Measurements from ENCODE around the gene ARSG.

The ARSG gene

DNA sequence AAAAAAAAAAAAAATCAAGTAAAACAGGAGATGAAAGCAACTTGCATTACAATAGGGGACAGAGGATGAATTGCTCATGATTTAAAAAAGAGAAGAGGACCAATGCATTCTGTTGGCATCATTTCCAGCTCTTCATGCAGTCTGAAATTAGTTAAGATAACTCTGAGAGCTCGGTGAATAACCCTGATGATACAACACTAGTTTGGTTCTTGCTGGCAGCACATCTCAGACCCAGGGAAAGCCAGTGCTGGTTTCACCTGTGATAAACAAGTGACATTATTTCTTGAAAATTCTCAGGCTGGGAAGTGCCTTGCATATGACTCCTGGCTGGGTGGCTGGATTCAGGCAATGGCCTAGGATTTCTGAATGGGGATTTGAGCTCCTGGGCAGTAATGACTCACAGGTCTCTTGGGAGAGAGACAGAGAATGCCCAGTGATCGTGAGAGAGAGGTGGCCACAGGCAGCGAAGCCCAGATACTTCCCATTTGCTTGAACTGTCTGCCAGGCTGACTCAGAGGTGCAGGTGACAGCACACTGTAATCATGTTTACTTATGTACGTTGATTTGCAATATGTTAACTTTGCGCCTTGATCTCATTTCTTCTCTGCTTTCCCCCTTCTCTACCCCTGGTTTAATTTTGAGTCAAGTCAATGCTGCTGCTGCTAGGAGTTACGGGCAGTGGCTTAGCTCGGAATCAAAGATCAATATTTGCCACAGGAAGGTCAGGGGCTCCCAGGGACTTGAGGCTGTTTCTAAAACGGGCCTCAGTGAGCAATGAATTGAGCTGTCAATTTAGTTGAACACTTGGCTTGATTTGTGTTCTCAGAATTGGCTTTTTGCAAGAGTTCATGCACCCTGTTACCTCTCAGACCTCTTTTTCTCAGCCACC lies 27.1 kb downstream of the ARSG start:
- TF ChIP-seq MAX (IDR thresholded peaks at IDR 0.05) (no peak), USF1 (IDR thresholded peaks at IDR 0.05) (no peak), FOXM1 (IDR thresholded peaks at IDR 0.05; ENCODE audit: borderline replicate concordance, low read depth) (no peak), EP300 (IDR thresholded peaks at IDR 0.05; ENCODE audit: borderline replicate concordance) (no peak), TAF1 (IDR thresholded peaks at IDR 0.05; ENCODE audit: low read depth) (no peak), TEAD4 (IDR thresholded peaks at IDR 0.05) (no peak), ZBTB7A (IDR thresholded peaks at IDR 0.05; ENCODE audit: low read depth) (no peak)

DNA sequence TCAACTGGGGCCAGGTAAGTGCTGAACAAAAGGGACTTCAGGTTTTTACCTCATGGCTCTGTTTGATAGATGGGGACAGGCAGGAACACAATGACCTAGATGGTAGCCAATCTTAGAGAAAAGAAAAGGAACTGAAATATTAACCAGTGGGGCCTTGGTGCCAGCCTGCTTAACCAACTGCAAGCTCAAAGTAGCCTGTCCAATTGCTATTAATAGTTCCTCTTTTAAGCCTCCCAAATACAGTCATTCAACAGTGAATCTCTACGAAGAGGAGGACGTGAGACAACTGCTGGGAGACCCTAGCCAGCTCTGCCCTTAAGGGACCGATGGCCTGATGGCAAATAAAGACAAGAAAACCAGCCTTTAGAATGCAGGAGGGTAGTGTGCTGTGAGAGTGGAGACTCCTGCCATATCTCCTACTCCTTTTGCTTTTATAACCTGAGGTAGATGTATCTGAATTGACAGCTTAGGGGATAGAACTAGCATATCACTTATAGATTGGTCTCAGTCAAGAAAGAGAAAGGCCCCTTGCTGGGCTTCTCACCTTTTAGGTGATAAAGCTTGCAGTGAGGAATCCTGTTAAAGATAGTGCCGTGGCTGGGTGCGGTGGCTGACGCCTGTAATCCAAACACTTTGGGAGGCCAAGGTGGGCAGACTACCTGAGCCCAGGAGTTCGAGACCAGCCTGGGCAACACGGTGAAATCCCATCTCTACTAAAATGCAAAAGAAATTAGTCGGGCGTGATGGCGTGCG lies 28.3 kb downstream of the ARSG start:
- no peak for TF ChIP-seq REST (IDR thresholded peaks at IDR 0.05; ENCODE audit: low read depth)
- TF ChIP-seq TCF12 (IDR thresholded peaks at IDR 0.05; ENCODE audit: low read depth), result no peak
- no peak for TF ChIP-seq MAX (IDR thresholded peaks at IDR 0.05)
- TF ChIP-seq CEBPB (IDR thresholded peaks at IDR 0.05), result no peak
- no peak for TF ChIP-seq EGR1 (IDR thresholded peaks at IDR 0.05)
- TF ChIP-seq TEAD4 (IDR thresholded peaks at IDR 0.05), result no peak
- no peak for TF ChIP-seq YY1 (IDR thresholded peaks at IDR 0.05; ENCODE audit: low read depth)
- TF ChIP-seq FOXM1 (IDR thresholded peaks at IDR 0.05; ENCODE audit: borderline replicate concordance, low read depth), result no peak
- TF ChIP-seq EP300 (IDR thresholded peaks at IDR 0.05; ENCODE audit: borderline replicate concordance), result no peak
- TF ChIP-seq TAF1 (IDR thresholded peaks at IDR 0.05; ENCODE audit: low read depth), result no peak
- TF ChIP-seq RAD21 (IDR thresholded peaks at IDR 0.05; ENCODE audit: low read depth), result no peak
- TF ChIP-seq NFIC (IDR thresholded peaks at IDR 0.05), result no peak
- no peak for TF ChIP-seq CREB1 (IDR thresholded peaks at IDR 0.05; ENCODE audit: low read depth)
- no peak for TF ChIP-seq ZBTB7A (IDR thresholded peaks at IDR 0.05; ENCODE audit: low read depth)
- TF ChIP-seq USF1 (IDR thresholded peaks at IDR 0.05), result no peak

GRCh38 chr17:68320311-68320865 lies 29.1 kb downstream of the ARSG start:
- TF ChIP-seq REST (IDR thresholded peaks at IDR 0.05; ENCODE audit: low read depth) (peak; percentile 60), YY1 (IDR thresholded peaks at IDR 0.05; ENCODE audit: low read depth) (no peak)

DNA sequence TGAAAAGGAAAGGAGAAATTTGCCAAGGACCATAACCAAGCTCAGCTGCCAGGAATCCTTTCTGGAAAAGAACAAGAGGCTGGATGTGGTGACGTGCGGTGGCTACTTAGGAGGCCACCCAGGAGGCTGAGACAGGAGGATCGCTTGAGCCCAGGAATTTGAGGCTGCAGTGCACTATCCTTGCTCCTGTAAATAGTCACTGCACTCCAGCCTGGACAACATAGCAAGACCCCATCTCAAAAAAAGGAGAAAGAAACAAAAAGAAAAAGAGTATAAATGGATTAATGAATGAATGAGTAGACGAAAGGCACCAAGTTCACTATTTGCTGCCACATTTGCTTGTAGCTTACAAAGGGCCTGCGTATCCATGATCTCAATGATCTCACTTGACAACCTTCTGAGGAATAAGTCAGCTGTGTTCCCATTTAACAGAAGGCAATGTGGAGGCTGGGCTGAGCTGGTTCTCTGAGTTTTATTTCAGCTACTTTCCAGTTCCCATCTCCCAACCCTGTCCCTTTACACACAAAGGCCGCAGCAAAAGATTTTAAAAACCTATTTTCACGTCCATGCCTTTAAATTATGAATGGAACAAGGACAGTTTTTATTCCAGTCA lies 29.8 kb downstream of the ARSG start:
- no peak for TF ChIP-seq EP300 (IDR thresholded peaks at IDR 0.05; ENCODE audit: borderline replicate concordance)
- no peak for TF ChIP-seq TCF12 (IDR thresholded peaks at IDR 0.05; ENCODE audit: low read depth)
- no peak for TF ChIP-seq USF1 (IDR thresholded peaks at IDR 0.05)
- TF ChIP-seq TAF1 (IDR thresholded peaks at IDR 0.05; ENCODE audit: low read depth), result no peak
- no peak for TF ChIP-seq NFIC (IDR thresholded peaks at IDR 0.05)
- TF ChIP-seq MAX (IDR thresholded peaks at IDR 0.05), result no peak

- no peak for TF ChIP-seq CREB1 (IDR thresholded peaks at IDR 0.05; ENCODE audit: low read depth)
- TF ChIP-seq TCF12 (IDR thresholded peaks at IDR 0.05; ENCODE audit: low read depth), result no peak
- no peak for TF ChIP-seq ZBTB7A (IDR thresholded peaks at IDR 0.05; ENCODE audit: low read depth)
These were observed 30.3 kb downstream of the ARSG start for GRCh38 chr17:68321556-68321954.
